Body of pancreas (tissue), 4 donors: ENCODE results near the gene ATP8B4.
"Not testable (repeated sequence)": the region's sequence is repeated elsewhere in the genome, so short reads cannot be mapped to it uniquely, and the experiment has no call there.

Experiments
- POLR2A ChIP-seq, 3 donors: fragments of 450-650 bp; IDR thresholded peaks; one replicate each; pipeline ENCODE4 v1.6.1; 2016; ENCODE audit warnings: antibody characterized with exemption in 3 of 3, mild to moderate bottlenecking in 2 of 3
- TF ChIP-seq, protein P1 (sequence below), 7 experiments: fragments of 450-650 bp in 4 of 7; fragments of 200-600 bp in 3 of 7; sonication (generic) in 3 of 7; IDR thresholded peaks; one replicate each; pipeline ENCODE4 v1.5.1; 2016 to 2019; ENCODE audit warnings: antibody characterized with exemption in 7 of 7

DNA sequence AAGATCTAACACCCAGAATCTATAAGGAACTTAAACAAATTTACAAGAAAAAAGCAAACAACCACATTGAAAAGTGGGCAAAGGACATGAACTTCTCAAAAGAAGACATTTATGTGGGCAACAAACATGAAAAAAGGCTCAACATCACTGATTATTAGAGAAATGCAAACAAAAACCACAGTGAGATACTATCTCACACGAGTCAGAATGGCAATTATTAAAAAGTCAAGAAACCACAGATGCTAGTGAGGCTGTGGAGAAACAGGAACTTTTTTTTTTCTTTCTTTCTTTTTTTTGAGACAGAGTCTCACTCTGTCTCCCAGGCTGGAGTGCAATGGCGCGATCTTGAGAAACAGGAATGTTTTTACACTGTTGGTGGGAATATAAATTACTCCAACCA is 29.6 kb downstream of the ATP8B4 start:
- TF ChIP-seq, protein P1, sequence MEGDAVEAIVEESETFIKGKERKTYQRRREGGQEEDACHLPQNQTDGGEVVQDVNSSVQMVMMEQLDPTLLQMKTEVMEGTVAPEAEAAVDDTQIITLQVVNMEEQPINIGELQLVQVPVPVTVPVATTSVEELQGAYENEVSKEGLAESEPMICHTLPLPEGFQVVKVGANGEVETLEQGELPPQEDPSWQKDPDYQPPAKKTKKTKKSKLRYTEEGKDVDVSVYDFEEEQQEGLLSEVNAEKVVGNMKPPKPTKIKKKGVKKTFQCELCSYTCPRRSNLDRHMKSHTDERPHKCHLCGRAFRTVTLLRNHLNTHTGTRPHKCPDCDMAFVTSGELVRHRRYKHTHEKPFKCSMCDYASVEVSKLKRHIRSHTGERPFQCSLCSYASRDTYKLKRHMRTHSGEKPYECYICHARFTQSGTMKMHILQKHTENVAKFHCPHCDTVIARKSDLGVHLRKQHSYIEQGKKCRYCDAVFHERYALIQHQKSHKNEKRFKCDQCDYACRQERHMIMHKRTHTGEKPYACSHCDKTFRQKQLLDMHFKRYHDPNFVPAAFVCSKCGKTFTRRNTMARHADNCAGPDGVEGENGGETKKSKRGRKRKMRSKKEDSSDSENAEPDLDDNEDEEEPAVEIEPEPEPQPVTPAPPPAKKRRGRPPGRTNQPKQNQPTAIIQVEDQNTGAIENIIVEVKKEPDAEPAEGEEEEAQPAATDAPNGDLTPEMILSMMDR (IDR thresholded peaks at IDR 0.05) = not testable (repeated sequence)
- TF ChIP-seq POLR2A (IDR thresholded peaks at IDR 0.05) = not testable (repeated sequence)
